GM15510 (cell line): ENCODE measurements around the gene MUC13.

Experiments
- POLR2A ChIP-seq: IDR thresholded peaks from 3 replicates; pipeline ENCODE4 v1.6.1; 2011; ENCODE audit warnings: borderline replicate concordance; ENCODE audit not compliant: insufficient read length; ENCODE audit errors: extremely low read depth

MUC13 gene

DNA sequence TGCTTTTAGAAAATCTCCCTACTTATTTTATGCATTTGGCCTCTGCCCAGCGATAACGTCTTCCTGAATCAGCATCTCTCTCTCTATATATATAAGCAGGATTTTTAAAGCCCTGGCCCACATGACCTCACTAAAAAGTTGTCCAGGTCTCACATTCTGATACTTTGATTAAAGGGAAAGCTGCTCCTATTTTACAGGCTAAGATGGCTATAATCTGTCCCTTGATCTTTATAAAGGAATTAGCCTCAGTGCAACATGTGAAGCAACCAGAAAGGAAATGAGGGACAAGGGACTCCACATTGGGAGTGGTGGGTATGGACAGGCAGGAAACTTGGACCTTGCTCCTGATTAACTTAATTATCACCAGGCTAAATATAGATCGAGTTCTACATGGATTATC, 25.6 kb upstream of the MUC13 start:
- TF ChIP-seq POLR2A = no peak

DNA sequence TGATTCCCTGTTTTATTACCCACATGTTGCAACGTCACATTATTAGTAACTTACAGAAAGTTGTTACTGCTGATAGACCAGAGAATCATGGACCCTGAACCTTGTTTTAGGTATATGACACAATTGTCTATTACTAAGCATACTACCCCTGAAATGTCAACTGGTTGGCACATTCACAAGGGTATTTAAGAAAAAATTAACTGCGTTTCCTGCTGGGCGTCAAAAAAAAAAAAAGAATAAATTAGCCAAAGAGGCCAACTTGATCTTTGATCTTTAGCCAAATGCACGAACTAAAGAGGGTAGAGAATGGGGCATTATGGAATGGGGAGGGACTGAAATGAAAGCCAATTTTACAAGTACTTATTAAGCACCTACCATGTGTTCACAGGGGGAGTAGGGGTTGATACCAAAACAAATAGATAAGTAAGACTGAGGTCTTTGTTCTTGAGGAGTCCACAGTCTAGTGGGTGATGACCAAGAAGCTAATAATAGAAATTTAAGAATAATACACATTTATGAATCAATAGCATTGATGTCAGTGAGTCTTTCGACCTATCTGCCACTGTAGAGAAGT, 17.8 kb upstream of the MUC13 start:
- no peak for TF ChIP-seq POLR2A

DNA sequence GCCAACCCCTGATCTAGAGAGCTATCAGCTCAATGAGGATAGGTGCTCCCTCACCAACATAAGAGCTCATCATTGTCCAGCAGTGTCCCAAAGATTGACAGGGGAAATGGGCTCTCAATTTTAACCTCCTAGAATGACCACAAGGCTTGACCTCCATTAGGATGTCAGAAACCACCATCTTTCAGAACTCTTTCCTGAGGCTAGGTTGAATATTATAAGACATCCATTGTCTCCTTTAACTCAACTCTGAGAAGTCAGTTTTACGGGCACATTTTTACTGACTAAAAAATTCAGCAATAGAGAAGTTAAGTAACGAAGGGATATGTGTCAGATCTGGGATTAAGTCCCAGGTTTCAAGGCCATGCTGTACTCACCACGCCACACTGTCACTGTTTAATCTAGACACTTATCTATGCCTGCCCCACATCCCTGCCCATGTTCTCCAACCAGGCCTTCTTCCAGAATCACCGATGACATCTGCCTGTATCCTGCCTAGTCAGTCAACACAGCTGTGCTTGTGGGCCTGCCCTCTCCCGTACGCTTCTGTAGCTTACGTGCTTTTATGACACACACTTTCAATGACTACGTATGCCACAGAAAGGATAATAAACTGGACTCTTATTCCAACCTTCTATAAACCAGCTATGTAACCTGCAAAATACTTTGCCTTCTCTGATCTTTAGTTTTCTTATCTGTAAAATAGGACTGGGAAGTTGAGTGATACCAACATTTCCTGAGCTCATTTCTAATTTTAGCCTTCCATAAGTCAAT, 17.1 kb upstream of the MUC13 start:
- no peak for TF ChIP-seq POLR2A

DNA sequence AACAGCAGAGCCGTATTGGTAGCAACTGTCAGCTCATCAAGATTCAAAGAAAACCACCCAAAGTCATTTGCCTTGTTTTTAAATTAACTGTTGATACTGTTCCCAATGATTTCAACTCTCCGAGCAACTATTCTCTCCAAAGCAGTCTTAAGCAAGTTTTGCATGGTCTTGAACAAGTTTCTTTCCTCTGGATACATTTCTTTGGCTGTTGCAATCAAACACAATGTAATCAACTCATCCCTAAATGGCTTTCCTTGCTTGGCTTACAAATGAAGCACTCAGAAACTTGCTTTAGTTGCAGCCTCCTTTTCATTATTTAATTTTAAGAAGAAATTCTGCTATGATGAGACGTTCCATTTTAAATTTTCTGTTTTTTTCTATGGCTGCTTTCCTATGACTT, 15.5 kb upstream of the MUC13 start:
- TF ChIP-seq POLR2A = no peak

DNA sequence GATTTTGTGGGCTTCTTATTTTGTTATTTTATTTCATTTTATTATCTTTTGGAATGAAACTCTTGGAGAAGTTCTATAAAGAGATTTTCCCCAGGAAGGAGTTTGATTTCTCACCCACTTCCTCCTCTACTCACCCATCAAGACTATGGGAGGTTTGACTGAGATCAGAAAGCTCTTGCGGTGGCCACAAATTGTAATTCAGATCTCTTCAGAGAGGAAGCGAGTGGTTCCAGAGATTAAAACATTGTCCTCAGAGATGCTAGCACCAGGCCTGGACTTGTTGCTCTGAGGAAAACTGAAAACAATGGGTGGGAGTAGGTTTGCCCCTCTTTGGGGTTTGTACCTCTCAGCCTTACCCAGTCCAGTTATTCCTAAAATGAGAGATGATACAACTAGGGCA, 8.1 kb upstream of the MUC13 start:
- no peak for TF ChIP-seq POLR2A

DNA sequence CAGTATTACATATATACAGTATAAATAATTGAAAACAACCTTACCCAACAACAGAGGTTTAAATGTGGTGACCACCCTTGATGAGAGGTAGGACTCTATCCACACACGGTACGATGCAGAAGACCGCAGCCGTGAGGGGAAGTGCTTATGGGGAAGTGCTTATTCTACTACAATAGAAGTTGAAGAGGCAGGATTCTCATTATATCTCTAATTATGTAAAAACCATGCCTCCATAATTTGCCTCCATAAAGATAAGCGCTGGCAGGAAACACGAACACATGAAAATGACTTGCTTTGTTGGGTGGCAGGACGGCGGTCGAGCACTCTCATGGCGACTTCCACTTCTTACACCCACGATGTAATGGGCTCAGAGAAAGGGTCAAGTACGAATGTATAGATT, 7.2 kb upstream of the MUC13 start:
- TF ChIP-seq POLR2A = no peak

DNA sequence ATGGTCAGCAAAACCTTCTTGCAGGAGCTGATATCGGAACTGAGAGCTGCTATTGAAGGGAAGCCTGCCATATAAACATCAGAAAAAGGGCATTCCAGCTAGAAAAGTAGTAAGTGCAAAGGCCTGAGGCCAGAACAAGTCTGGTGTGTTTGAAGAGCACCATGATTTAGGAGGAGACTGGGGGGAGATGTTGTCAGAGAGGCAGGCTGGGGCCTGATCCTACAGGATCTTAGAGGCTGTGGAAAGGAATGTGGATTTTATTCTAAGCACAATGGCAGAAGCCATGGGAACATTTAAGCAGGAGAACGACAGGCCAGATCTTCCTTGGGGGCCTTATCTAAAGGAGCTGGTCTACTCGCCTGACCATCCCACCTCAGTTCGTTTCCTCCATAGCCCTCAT, 5.1 kb upstream of the MUC13 start:
- no peak for TF ChIP-seq POLR2A

DNA sequence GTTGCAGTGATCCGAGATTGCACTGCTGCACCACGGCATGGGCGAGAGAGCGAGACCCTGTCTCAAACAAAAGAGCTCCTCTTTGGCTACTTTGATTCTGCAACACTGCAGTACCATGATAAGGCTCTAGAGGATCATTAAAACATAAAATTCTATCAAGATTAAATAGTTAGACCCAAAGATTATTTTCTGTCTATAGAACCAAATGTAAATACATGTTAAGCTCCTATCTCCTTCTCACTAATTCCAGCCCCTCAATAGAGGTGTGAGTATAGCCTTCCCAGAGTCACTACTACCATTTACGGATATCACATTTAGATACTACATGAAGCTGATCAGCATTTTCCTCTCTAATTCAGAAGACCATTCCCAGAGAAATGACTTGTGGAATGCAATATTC, 4.3 kb upstream of the MUC13 start:
- TF ChIP-seq POLR2A = no peak

DNA sequence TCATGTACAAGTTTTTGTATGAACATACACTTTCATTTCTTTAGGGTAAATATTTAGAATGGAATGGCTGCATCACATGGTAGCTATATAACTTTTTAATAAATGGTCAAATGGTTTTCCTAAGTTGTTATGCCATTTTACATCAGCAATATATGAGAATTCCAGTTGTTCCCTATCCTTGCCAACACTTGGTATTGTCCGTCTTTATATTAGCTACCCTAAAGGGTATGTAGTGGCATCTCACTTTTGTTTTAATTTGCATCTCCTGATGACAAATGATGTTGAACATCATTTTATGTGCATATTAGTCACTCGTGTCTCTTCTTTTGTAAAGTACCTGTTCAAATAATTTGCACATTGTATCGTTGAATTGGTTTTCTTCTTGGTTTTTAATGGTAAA, 2.5 kb upstream of the MUC13 start:
- TF ChIP-seq POLR2A = no peak

DNA sequence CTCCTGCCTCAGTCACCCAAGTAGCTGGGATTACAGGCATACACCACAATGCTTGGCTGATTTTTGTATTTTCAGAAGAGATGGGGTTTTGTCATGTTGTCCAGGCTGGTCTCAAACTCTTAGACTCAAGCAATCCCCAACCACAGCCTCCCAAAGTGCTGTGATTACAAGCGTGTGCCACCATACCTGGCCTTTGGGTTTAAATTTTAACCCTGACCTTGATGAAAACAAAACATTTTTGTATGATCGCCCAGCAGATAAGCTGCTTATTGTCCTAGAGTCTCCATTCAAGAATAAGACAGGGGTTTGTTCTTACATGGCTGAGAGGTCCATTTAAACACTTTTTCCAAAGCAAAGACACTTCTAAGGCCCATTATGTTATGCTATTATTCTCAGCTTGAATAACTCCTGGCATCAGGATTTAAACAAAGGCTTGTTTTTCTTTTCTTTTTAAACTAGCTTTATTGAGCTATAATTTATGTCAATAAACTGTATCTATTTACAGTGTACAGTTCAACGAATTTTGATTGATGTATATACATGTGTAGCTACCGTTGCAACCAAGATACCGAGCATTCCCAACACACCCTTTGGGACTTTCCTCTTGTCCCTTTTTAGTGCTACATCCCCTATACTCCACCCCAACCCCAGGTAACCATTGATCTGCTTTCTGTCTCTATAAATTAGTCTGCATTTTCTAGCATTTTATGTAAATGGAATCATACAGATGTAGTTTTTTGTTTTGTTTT, 1.4 kb upstream of the MUC13 start:
- TF ChIP-seq POLR2A = no peak

DNA sequence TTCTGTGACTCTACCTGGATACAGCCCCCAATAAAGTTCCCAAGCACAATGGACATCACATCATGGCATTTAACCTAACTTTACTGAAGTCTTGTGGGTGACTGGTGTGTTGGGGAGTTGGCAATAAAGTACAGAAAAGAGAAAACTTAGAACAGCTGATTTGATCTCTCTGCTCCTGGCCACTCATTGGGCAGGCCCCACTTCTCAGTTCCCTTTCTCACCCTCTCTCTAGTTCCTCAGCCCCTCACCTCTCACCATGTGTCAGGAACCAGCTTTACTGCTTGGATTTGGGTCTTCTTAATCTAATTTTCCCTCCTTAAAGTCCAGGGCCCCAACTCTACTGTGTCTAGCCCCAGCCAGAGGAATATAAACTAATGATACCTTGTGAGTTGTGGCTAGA, 713 bp upstream of the MUC13 start:
- TF ChIP-seq POLR2A = no peak

DNA sequence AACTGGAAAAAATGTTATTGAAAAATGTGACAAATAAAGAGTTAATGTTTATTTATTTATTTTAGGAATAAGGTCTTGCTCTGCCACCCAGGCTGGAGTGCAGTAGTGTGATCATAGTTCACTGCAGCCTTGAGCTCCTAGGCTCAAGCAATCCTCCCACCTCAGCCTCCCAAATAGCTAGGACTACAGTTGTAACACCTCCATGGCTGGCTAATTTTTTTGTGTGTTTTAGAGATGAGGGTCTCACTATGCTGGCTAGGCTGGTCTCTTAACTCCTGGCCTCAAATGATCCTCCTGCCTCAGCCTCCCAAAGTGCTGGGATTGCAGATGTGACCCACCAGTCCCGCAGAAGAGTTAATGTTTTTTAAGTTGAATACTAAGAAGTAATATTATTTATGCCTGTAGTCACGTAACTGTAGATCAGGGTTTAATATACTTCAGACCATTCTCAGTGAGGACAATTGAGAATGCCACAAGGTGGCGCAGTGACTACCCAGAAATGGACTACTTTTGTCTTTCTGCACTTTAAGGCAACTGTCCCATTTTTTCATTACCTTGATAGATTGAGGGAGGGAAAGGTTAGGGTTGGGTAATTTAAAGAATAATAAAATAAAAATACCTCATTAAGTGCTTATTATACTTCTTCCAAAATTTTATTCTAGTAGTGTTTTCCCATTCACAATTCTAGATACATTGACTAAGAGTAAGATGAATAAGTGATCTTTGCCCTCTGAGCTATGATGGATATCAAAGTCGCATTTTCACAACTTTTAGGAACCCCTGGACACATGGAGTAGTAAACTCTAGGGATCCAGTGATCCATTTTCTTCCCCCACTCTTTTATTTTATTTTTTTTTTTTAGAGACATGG, 6.0 kb downstream of the MUC13 start:
- TF ChIP-seq POLR2A = no peak

DNA sequence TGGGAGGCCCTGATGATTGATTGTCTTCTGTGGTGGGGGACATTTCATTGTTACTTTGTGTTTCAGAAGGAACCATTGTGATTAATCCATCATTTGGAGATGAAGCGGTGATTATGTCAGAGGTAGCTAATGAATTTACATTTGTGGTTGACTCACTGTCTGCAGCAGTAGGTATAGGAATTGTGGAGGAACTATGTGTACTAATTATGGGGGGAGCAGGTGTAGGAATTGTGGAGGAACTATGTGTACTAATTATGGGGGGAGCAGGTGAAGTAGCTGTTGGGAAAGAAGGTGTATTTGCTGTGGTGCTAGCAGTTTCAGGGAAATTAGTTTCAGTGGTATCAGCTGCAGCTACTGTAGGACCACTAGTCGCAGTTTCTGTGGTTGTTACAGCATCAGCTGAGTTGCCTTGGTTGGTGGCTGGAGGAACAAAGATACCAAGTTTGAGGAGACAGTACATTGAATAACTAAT, 6.9 kb downstream of the MUC13 start:
- TF ChIP-seq POLR2A = no peak

DNA sequence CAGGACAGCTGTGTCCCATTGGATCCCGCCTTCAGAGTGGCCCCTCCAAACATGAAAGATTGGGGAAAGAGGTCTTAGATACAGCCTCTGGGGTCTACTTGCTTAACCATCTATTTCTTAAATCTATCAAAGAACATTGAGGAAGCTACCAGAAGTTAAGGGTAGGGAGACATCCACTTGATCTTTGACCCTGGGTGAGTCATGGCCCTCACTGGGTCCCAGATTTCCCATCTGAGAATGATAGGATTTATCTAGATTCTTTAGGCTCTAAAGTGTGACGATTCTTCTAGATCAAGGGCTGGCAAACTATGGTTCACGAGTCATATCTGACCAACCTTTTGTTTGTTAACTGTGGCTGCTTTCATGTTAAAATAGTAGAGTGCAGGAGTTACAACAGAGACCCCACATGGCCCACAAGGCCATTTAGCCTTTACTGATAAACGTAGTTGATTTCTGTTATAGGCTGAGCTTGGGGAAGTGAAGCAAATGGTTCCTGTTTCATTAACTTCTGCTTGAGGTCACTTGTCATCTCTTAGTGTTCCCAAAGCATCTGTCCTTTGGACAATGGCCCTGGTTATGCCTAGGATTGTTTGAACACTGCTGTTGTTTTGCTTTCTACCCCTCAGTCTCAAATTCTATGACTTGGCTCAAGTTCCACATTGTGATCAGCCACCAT, 8.0 kb downstream of the MUC13 start:
- no peak for TF ChIP-seq POLR2A
